ENCODE data around the gene RNF39.

DNA sequence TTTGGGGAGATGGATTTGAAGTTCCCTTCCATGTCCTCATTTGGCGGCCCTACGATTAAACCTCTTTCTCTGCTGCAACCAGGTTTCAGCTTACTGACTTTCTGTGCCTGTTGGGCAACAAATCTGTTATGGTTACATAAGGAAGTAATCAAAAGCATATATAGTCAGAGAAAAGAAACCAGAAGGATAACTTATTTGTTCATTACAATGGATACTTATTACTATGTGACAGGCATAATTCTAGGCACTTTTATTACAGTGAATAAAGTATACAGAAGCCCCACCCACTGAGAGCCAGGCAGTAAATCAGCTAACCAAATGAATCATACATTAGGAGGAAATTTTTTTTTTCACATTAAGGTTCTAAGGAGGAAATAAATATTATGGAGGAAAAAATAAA is 46.9 kb upstream of the RNF39 start:
- TF ChIP-seq, protein P1, sequence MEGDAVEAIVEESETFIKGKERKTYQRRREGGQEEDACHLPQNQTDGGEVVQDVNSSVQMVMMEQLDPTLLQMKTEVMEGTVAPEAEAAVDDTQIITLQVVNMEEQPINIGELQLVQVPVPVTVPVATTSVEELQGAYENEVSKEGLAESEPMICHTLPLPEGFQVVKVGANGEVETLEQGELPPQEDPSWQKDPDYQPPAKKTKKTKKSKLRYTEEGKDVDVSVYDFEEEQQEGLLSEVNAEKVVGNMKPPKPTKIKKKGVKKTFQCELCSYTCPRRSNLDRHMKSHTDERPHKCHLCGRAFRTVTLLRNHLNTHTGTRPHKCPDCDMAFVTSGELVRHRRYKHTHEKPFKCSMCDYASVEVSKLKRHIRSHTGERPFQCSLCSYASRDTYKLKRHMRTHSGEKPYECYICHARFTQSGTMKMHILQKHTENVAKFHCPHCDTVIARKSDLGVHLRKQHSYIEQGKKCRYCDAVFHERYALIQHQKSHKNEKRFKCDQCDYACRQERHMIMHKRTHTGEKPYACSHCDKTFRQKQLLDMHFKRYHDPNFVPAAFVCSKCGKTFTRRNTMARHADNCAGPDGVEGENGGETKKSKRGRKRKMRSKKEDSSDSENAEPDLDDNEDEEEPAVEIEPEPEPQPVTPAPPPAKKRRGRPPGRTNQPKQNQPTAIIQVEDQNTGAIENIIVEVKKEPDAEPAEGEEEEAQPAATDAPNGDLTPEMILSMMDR (conservative IDR thresholded peaks at IDR 0.05; ENCODE audit: low read length) = no peak
- no peak for TF ChIP-seq EZH2phosphoT487 (IDR thresholded peaks at IDR 0.05; ENCODE audit: borderline replicate concordance, low read depth, low read length)
